HG03108 (cell line): ENCODE measurements around the gene RADIL.

Source experiments
- ATAC-seq: cut with Tn5 transposase; IDR thresholded peaks from one replicate; pipeline ENCODE4 v1.9.1; 2021; ENCODE audit warnings: moderate library complexity; ENCODE audit not compliant: unreplicated experiment

Gene RADIL

GRCh38 chr7:4851459-4852422 lies 31.8 kb downstream of the RADIL start:
- no peak for ATAC-seq

DNA sequence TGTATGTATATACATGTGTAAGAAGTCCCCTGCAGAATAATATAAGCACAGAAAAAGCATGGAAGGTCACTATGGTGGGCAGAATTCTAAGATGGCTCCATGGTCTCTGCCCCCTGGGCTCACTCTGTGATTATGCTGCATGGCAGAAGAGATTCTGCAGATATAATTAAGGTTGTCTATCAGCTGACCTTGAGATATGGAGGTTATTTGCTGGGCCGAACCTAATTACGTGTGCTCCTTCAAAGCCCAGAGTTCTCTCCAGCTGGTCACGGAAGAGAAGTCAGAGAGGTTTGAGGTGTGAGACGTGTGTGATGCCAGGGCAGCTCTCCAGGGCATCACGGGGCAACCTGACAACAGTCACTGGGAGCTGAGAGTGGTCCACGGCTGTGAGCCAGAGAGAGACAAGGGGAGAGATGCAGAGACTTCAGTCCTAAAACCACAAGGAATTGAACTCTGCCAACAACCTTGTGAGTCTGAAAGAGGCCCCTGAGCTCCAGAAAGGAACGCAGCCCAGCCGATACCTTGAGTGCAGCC lies 33.2 kb downstream of the RADIL start:
- ATAC-seq, result no peak

GRCh38 chr7:4849390-4849789 lies 34.1 kb downstream of the RADIL start:
- no peak for ATAC-seq

DNA sequence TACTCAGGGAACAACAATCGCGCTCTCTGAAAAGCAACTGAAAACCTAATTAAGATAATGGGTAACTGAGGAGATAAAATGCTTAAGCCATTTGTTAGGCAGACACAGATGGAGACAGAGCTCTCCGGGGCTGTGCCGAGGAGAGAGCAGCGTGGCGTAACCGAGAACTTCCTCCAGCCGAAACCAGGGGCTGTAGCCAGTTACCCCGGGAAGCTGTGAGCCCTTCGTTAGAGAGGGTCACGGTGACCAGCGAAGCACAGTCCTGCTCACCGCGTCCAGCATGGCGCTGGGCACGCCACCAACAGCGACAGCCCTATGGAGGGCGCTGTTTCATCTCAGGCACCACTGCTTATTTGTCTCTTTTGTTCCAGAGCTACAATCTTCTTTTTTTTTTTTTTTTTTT lies 37.8 kb downstream of the RADIL start:
- ATAC-seq, result no peak

DNA sequence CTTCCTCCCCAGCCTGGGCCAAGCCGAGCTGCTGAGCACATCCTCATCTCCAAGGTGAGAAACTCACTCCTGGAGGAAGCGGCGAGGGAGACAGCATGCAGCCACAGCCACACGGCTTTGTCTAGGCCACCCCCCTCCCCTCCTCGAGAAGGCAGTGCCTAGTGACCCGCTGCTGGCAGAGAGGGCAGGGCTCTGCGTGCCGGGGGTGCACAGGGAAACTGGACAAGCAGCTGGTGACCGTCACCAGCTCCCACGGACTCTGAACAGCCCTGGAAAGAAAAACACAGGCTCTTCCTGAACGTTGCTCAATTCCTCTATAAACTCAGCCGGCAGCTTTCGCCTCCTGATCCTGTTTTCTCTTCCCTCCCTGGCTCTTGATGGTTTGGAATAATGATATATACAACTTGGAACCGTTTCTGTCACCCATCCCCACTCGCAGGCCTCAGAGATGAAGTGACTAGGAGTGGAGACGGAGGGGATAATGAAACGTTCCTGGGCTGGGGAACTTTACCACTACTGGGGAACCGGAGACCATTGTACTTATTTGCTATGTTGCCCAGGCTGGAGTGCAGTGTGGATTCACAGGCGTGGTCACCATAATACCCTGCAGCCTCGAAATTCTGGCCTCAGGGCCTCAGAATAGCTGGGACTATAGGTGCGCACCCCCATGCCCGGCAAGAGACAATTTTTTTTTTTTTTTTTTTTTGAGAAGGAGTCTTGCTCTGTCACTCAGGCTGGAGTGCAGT lies 41.0 kb downstream of the RADIL start:
- no peak for ATAC-seq

- no peak for ATAC-seq
These were observed 41.7 kb downstream of the RADIL start for GRCh38 chr7:4841836-4842235.

- no peak for ATAC-seq
These were observed 42.3 kb downstream of the RADIL start for GRCh38 chr7:4841007-4841784.

DNA sequence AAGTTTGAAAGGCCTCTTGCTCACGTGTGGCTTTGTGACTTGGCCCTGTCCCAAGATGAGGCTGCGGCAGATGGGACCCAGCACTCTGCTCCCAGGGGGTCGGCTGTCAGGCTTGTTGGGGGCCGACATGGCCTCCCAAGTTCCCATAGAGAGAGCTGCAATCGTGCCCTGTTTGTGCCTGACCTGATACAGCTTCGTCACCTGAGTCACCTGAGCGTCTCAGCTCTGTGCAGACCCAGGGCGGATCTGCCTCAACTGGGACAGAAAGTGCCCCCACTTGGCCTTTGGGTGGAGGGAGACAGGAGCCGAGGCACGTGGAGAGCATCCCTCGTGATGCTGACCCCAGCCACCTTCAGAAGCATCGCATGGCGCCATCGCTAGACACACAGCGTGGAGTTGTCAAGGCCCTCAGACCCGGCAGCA lies 43.4 kb downstream of the RADIL start:
- ATAC-seq, result no peak

GRCh38 chr7:4838626-4839334 lies 44.7 kb downstream of the RADIL start:
- no peak for ATAC-seq

DNA sequence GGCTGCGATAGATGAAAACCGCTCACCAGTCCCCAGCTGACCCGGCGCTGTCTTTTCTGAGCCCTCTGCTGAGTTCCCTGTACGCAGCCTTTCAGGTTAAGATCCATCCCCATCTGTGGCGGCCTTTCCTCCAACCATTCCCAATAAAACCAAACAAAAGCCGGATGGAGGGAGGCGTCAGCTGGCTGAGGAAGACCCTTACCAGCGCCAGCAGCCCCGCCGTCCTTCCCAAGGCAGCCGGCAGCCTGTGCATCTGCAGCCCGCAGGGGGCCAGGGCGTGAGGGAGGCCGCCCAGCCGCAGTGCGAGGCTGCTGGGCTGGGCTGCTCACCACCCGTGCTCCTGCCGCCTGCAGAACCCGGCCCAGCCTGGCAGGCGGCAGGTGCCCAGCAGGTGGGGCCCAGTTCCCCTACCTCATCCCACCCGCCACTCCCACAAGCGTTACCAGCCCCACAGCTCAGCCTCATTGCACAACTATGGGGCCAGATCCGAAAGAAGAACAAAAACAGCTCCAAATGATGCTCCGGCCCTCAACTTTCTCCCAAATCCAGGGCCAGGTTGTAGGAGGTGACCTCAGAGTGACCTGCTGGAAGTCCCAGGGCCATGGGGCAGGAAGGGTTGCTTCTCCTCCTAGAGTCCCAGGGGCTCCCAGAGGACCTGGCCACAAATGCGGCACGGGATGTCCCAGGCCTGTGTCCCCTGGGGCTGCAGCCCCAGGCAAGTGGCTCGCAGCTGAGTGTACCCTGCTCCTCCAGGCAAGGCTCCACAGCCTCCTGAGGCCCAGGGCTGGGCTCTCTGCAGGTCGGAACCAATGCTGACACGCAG lies 45.5 kb downstream of the RADIL start:
- ATAC-seq, result no peak

DNA sequence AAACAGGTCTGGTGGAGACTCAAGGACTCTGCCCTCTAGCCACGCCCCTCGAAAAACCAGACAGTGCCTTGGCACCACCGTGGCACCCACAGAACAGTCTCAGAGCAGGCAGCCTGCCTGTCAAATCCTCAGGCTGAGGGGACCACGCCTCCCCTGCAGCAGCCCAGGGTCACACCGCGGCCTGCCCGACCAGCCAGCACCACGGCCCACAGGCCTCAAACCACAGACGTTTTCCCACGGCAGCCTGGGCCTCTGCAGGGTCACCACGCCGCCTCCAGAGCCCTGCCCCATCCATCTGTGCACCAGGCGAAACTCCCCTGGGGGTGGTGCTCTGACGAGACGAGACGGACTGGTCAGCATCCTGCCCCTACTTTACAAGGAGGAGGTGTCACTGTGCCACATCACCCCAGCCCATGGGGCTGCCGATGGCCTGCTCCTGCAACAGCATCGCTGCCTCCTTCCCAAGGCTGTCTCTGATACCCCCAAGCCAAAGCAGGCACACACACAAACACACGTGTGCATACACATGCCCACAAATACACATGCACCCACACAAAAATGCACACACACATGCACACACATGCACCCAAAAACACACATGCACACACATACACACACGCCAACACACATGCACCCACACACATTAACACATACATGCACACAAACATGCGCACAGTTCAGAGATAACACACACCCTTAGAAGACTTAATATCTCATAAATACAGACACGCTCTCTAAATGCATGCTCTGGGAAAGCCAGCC lies 46.3 kb downstream of the RADIL start:
- ATAC-seq, result no peak

- ATAC-seq, result no peak
These were observed 47.3 kb downstream of the RADIL start for GRCh38 chr7:4836206-4836661.

DNA sequence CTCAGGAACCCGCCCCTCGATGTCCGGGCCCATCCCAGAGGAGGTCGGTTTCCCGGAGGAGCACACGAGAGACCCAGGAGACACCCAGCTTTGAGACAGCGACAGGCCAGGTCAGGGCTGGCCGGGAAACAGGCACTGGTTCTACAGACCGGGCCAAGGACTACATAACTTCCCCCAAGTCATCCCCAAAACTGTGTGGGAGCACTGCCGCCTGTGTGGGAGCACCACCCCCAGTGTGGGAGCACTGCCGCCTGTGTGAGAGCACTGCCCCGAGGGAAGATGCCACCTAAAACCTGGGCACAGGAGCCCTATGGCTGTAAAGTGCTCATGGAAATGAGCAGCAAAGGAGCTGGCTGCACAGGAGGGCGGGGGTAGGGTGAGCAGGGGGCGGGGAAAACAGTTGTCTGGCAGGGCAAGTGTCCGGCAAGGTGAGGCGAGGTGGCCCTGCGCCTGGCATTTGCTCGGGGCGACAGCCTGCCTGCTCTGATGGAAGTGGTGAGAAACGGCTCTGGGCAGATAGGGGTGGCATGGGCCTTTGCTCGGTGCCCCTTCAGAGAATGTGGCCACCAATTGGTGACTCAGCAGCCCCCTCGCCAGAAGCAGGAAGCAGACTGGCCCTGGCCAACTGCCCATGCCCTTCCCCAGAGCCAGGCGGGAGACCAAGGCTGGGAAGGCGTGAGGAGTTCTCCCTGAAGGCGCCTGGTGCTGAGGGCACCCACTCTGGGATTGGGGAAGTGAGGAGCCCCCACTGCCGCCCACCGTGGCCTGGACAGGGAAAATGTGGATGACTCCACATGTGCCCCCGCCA lies 47.9 kb downstream of the RADIL start:
- ATAC-seq, result no peak

DNA sequence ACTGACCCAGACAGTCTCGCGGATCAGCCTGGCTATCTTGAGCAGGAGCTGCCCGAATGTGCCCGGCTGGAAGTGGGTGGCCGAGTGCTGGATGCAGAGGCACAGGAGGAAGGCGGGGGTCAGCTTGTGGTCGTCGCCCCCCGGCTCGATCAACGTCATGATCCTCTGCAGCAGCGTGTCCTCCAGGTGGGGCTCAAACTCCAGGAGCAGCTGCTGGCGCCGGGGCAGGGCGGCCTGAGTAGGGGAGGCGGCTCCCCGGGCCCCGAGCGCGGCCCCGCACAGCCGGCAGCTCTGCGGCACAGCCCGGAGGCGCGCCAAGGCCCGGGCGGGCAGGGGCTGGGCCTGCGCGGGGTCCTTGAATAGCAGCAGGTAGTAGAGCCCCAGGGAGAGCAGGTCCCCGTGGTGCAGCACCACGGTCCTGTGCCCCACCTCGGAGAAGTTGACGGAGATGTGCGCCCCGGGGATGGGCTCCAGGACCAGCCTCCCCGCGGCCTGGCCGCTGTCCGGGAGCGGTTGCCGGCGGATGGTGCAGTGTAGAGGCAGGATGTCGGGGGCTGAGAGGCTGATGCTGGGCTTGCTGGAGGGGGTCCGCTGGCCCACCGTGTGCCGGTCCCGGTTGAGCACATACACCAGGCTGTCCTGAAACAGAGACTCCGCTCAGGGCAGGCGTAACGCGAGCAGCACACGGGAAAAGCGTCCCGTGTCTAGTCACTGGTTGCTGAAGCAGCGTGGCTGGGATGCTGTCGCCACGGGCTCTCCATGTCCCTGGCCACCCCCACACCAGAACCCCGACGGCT lies 48.7 kb downstream of the RADIL start:
- no peak for ATAC-seq

GRCh38 chr7:4833691-4834600 lies 49.6 kb downstream of the RADIL start:
- no peak for ATAC-seq

GRCh38 chr7:4833176-4833575 lies 50.3 kb downstream of the RADIL start:
- no peak for ATAC-seq
